MM.1S (cell line): Measurements from ENCODE around the gene ADCY4.

ENCODE experiments used
- DNase-seq: peaks from one replicate; pipeline ENCODE4 v3.0.0-alpha.2; 2015
- H2AFZ ChIP-seq: fragments of 300-600 bp; sonication (generic); 2 replicates; pipeline ENCODE4 v1.6.0; 2016; ENCODE audit warnings: antibody characterized with exemption, low read length
- H3F3A ChIP-seq: fragments of 300-600 bp; sonication (generic); 2 replicates; pipeline ENCODE4 v1.6.1; 2016; ENCODE audit warnings: mild to moderate bottlenecking, antibody characterized with exemption, low read length, moderate library complexity, mixed read lengths; ENCODE audit not compliant: insufficient read depth
- H3K27ac ChIP-seq: fragments of 300-600 bp; sonication (generic); 2 replicates; pipeline ENCODE4 v1.5.1; 2016; ENCODE audit warnings: mild to moderate bottlenecking, low read length
- H3K27me3 ChIP-seq: fragments of 300-600 bp; sonication (generic); replicated peaks from 2 replicates; pipeline ENCODE4 v1.6.0; 2016; ENCODE audit warnings: low read length; ENCODE audit not compliant: insufficient read depth
- H3K36me3 ChIP-seq: fragments of 300-600 bp; sonication (generic); replicated peaks from 2 replicates; pipeline ENCODE4 v1.6.1; 2016; ENCODE audit warnings: mild to moderate bottlenecking, low read length, mixed read lengths; ENCODE audit not compliant: insufficient read depth
- H3K4me1 ChIP-seq: fragments of 300-600 bp; sonication (generic); 2 replicates; pipeline ENCODE4 v1.6.1; 2016; ENCODE audit warnings: low read length, mixed read lengths
- H3K4me2 ChIP-seq: fragments of 300-600 bp; sonication (generic); 2 replicates; pipeline ENCODE4 v1.6.0; 2016; ENCODE audit warnings: low read depth, low read length
- H3K4me3 ChIP-seq: fragments of 300-600 bp; sonication (generic); 2 replicates; pipeline ENCODE4 v1.5.1; 2016; ENCODE audit warnings: low read length, mixed read lengths
- H3K79me2 ChIP-seq: fragments of 300-600 bp; sonication (generic); 2 replicates; pipeline ENCODE4 v1.6.1; 2016; ENCODE audit warnings: mixed run types, low read length, mixed read lengths
- H3K9ac ChIP-seq: fragments of 300-600 bp; sonication (generic); 2 replicates; pipeline ENCODE4 v1.6.1; 2016; ENCODE audit warnings: low read length, mixed read lengths
- H3K9me2 ChIP-seq: fragments of 300-600 bp; sonication (generic); replicated peaks from 2 replicates; pipeline ENCODE4 v1.6.1; 2016; ENCODE audit warnings: mild to moderate bottlenecking, low read length, mixed read lengths; ENCODE audit not compliant: insufficient read depth
- H3K9me3 ChIP-seq: fragments of 300-600 bp; sonication (generic); replicated peaks from 2 replicates; pipeline ENCODE4 v1.6.1; 2016; ENCODE audit warnings: mild to moderate bottlenecking, low read length, mixed read lengths; ENCODE audit not compliant: insufficient read depth
- H4K20me1 ChIP-seq: fragments of 300-600 bp; sonication (generic); 2 replicates; pipeline ENCODE4 v1.6.1; 2016; ENCODE audit warnings: mild to moderate bottlenecking, low read length, moderate library complexity, mixed read lengths; ENCODE audit not compliant: insufficient read depth
- CTCF ChIP-seq: fragments of 300-600 bp; sonication (generic); IDR thresholded peaks from 2 replicates; pipeline ENCODE4 v1.5.1; 2016; ENCODE audit warnings: antibody characterized with exemption, low read length, mixed read lengths
- EZH2 ChIP-seq: fragments of 300-600 bp; sonication (generic); optimal IDR thresholded peaks from 2 replicates; pipeline ENCODE3; 2017; ENCODE audit warnings: low read depth, mild to moderate bottlenecking, antibody characterized with exemption, low read length, mixed read lengths
- EZH2phosphoT487 ChIP-seq: fragments of 300-600 bp; sonication (generic); IDR thresholded peaks from 2 replicates; pipeline ENCODE4 v1.6.1; 2018; ENCODE audit warnings: antibody characterized with exemption, low read length

Gene ADCY4

GRCh38 chr14:24289649-24290280 lies 45.1 kb downstream of the ADCY4 start:
- Histone ChIP-seq H3K9ac (no peak overlapping the region), H3K4me2 (no peak overlapping the region), H3K79me2 (no peaks in the 10 kb centered on the region), H3K27ac (no peak overlapping the region), H3K4me3 (no peak overlapping the region), H2AFZ (no peak overlapping the region), H4K20me1 (no peaks in the 10 kb centered on the region), H3K27me3 (no peaks in the 10 kb centered on the region), H3F3A (no peaks in the 10 kb centered on the region), H3K9me3 (no peaks in the 10 kb centered on the region), H3K4me1 (no peaks in the 10 kb centered on the region), H3K9me2 (no peaks in the 10 kb centered on the region), H3K36me3 (no peaks in the 10 kb centered on the region)
- no peak for DNase-seq
- TF ChIP-seq EZH2 (no peak), EZH2phosphoT487 (no peak), CTCF (no peak)

GRCh38 chr14:24286996-24287395 lies 47.9 kb downstream of the ADCY4 start:
- Histone ChIP-seq H3K4me3 (no peak overlapping the region), H3K27ac (no peak overlapping the region), H3K36me3 (no peaks in the 10 kb centered on the region), H3K9ac (no peak overlapping the region), H3K9me3 (no peaks in the 10 kb centered on the region), H3K79me2 (no peaks in the 10 kb centered on the region), H3K4me2 (no peak overlapping the region), H3K27me3 (no peaks in the 10 kb centered on the region), H3K9me2 (no peaks in the 10 kb centered on the region), H2AFZ (no peak overlapping the region), H3F3A (no peaks in the 10 kb centered on the region), H4K20me1 (no peaks in the 10 kb centered on the region), H3K4me1 (no peaks in the 10 kb centered on the region)
- no peak for DNase-seq
- TF ChIP-seq CTCF (no peak), EZH2 (no peak), EZH2phosphoT487 (no peak)

GRCh38 chr14:24285351-24285750 lies 49.5 kb downstream of the ADCY4 start:
- DNase-seq: no peak
- no peaks in the 10 kb centered on the region for H3K4me1 ChIP-seq
- H3K36me3 ChIP-seq: no peaks in the 10 kb centered on the region
- no peaks in the 10 kb centered on the region for H3K9me3 ChIP-seq
- no peak overlapping the region for H2AFZ ChIP-seq
- H3K4me3 ChIP-seq: no peak overlapping the region
- H3K79me2 ChIP-seq: no peaks in the 10 kb centered on the region
- no peaks in the 10 kb centered on the region for H3K9me2 ChIP-seq
- no peaks in the 10 kb centered on the region for H3K27me3 ChIP-seq
- H3K4me2 ChIP-seq: no peak overlapping the region
- no peaks in the 10 kb centered on the region for H4K20me1 ChIP-seq
- TF ChIP-seq CTCF (no peak), EZH2phosphoT487 (no peak), EZH2 (no peak)
- no peaks in the 10 kb centered on the region for H3F3A ChIP-seq
- no peak overlapping the region for H3K27ac ChIP-seq
- no peak overlapping the region for H3K9ac ChIP-seq
